ENCODE measurements around the gene AGR2.

GRCh38 chr7:16773884-16774283 lies 30.9 kb downstream of the AGR2 start:
- no peak for TF ChIP-seq POLR2AphosphoS5 (IDR thresholded peaks at IDR 0.05; ENCODE audit: low read depth, low read length)
- TF ChIP-seq POLR2A (IDR thresholded peaks at IDR 0.05; ENCODE audit: low read depth, low read length), result no peak
- TF ChIP-seq TAF1 (IDR thresholded peaks at IDR 0.05; ENCODE audit: low read depth, low read length), result no peak
- TF ChIP-seq POU2F2 (IDR thresholded peaks at IDR 0.05; ENCODE audit: low read depth, low read length), result no peak
- TF ChIP-seq SPI1 (IDR thresholded peaks at IDR 0.05; ENCODE audit: low read depth, low read length), result no peak
- TF ChIP-seq PAX5 (IDR thresholded peaks at IDR 0.05; ENCODE audit: insufficient read depth, low read length, severe bottlenecking), result no peak

Measured in GM12891 (cell line).